BJ (cell line): ENCODE data around the gene KMT5C. TPM values are rescaled to one million over a fixed set of nuclear protein-coding genes. Genes with fewer than 3 reads are reported as not detected.

Source experiments
- CTCF ChIA-PET: fragments of 350-600 bp; formaldehyde crosslinking; extraction: SDS; loops from one replicate; lab custom pipeline; 2021; ENCODE audit warnings: antibody characterized with exemption, inconsistent platforms; lab: Yijun Ruan, JAX
- POLR2A ChIA-PET: fragments of 300-600 bp; sonication (Branson Sonifier 250); formaldehyde crosslinking; extraction: SDS; loops from one replicate; lab custom pipeline; 2021; ENCODE audit warnings: antibody characterized with exemption; lab: Charles Lee
- DNase-seq: peaks from one replicate; pipeline ENCODE4 v3.0.0-alpha.2; 2011; ENCODE audit warnings: low read depth
- H3K27me3 ChIP-seq: 2 replicates; pipeline ENCODE4 v1.6.0; 2011; ENCODE audit warnings: low read length; ENCODE audit not compliant: control insufficient read depth, insufficient read depth
- H3K36me3 ChIP-seq: 2 replicates; pipeline ENCODE4 v1.5.1; 2011; ENCODE audit warnings: low read length; ENCODE audit not compliant: control insufficient read depth, insufficient read depth
- H3K4me3 ChIP-seq: 2 replicates; pipeline ENCODE4 v1.5.1; 2011; ENCODE audit warnings: low read depth, mild to moderate bottlenecking, control low read depth, low read length
- CTCF ChIP-seq: IDR thresholded peaks from 2 replicates; pipeline ENCODE4 v1.5.1; 2011; ENCODE audit warnings: low read depth, mild to moderate bottlenecking, control low read depth, inconsistent platforms, low read length, moderate library complexity; ENCODE audit not compliant: insufficient read depth
- polyA plus RNA-seq: library from polyadenylated mRNA; depleted of rRNA; stranded (reverse); fragments of >200 nt; gene quantifications from 2 replicates; pipeline ENCODE4 v1.2.3, GENCODE V29; 2011

KMT5C gene
- polyA plus RNA-seq, 1 experiment = 6.4 TPM

GRCh38 chr19:55383279-55384130 is 43.8 kb downstream of the KMT5C start:
- Histone ChIP-seq H3K36me3 (peaks cover 19% of the 10 kb centered on the region), H3K27me3 (no peaks in the 10 kb centered on the region), H3K4me3 (peak overlapping the region; percentile 44)
- DNase-seq = no peak
- 0 out of 2 replicates have a peak, but pooled peaks have one; percentile 2 for TF ChIP-seq CTCF
- ChIA-PET POLR2A (interaction anchor here (0.7 kb wide), 1 partner anchor 44 kb away, joined by 6 read pairs; the partner anchor contains the start of gene KMT5C), CTCF (interaction anchor here (0.5 to 3.2 kb wide), 21 partner anchors 9 to 243 kb away, joined by 3 to 35 read pairs (median 3); partner anchors contain the start of genes KMT5C and PTPRH)

GRCh38 chr19:55384131-55384919 is 44.6 kb downstream of the KMT5C start, which contains the start of gene TMEM238:
Gene TMEM238, minus strand, starts transcription at chr19:55384292. Its CDS starts 33 bp downstream, at chr19:55384259.
- DNase-seq = no peak
- ChIA-PET POLR2A (interaction anchor here (0.6 to 0.7 kb wide), 2 partner anchors 23 to 45 kb away, joined by 3 to 6 read pairs; partner anchors contain the start of gene KMT5C), CTCF (interaction anchor here (0.5 to 3.2 kb wide), 18 partner anchors 10 to 244 kb away, joined by 3 to 35 read pairs (median 4); partner anchors contain the start of genes KMT5C and PTPRH)
- Histone ChIP-seq H3K27me3 (no peaks in the 10 kb centered on the region), H3K36me3 (peaks cover 26% of the 10 kb centered on the region), H3K4me3 (peak within 1 kb of the TSS; percentile 94)
- no peak for TF ChIP-seq CTCF

GRCh38 chr19:55384920-55385723 is 45.4 kb downstream of the KMT5C start:
- Histone ChIP-seq H3K4me3 (peak overlapping the region; percentile 94), H3K27me3 (no peaks in the 10 kb centered on the region), H3K36me3 (peaks cover 33% of the 10 kb centered on the region)
- POLR2A ChIA-PET = no interaction called here
- peak; percentile 80 for DNase-seq
- CTCF ChIA-PET = interaction anchor here (0.6 to 3.2 kb wide), 9 partner anchors 10 to 119 kb away, joined by 3 to 35 read pairs (median 6); partner anchors contain the start of gene KMT5C
- TF ChIP-seq CTCF = no peak

- no peaks in the 10 kb centered on the region for H3K27me3 ChIP-seq
- peak within 1 kb of the TSS; percentile 94 for H3K4me3 ChIP-seq
- peak; percentile 89 for DNase-seq
- no peak for TF ChIP-seq CTCF
- CTCF ChIA-PET = no interaction called here
- POLR2A ChIA-PET = no interaction called here
- H3K36me3 ChIP-seq = peaks cover 38% of the 10 kb centered on the region
These were observed 46.2 kb downstream of the KMT5C start, which contains the start of gene RPL28 for GRCh38 chr19:55385724-55386492. Gene RPL28, plus strand, starts transcription at chr19:55385932. Its CDS starts 426 bp downstream, at chr19:55386358.
